PC-3 (cell line): ENCODE results near the gene CBFA2T2. TPM values are rescaled to one million over a fixed set of nuclear protein-coding genes. Genes with fewer than 3 reads are reported as not detected.

ENCODE experiments used
- ATAC-seq: fragments of 200-7000 bp; cut with Tn5 transposase; 2 replicates; pipeline ENCODE4 v1.9.1; 2020; ENCODE audit warnings: mild to moderate bottlenecking, moderate library complexity
- BruUV-seq: library from RNA; stranded (reverse); fragments of 400-500 nt; replicated peaks from 2 replicates; lab custom pipeline; 2021; lab: Mats Ljungman, UMichigan
- CTCF ChIA-PET: fragments of 300-600 bp; sonication (Branson Sonifier 250); formaldehyde crosslinking; loops from one replicate; lab custom pipeline; 2022; ENCODE audit warnings: antibody characterized with exemption; lab: Charles Lee
- POLR2A ChIA-PET: fragments of 300-600 bp; sonication (Branson Sonifier 250); formaldehyde crosslinking; loops from one replicate; lab custom pipeline; 2022; ENCODE audit warnings: antibody characterized with exemption; ENCODE audit not compliant: unreplicated experiment; lab: Charles Lee
- DNase-seq: peaks from one replicate; pipeline ENCODE4 v3.0.0-alpha.2; 2015
- H2AFZ ChIP-seq: fragments of 300-600 bp; sonication (generic); 2 replicates; pipeline ENCODE4 v1.6.0; 2016; ENCODE audit warnings: antibody characterized with exemption, low read length
- H3F3A ChIP-seq: fragments of 300-600 bp; sonication (generic); one replicate; pipeline ENCODE4 v1.6.0; 2017; ENCODE audit warnings: antibody characterized with exemption, low read length, control low read depth, mild to moderate bottlenecking; ENCODE audit not compliant: unreplicated experiment
- H3K27ac ChIP-seq: fragments of 300-600 bp; sonication (generic); 2 replicates; pipeline ENCODE4 v1.5.1; 2016; ENCODE audit warnings: mild to moderate bottlenecking, low read length
- H3K27me3 ChIP-seq: fragments of 300-600 bp; sonication (generic); 2 replicates; pipeline ENCODE4 v1.6.1; 2016; ENCODE audit warnings: low read length, mixed read lengths
- H3K36me3 ChIP-seq: fragments of 300-600 bp; sonication (generic); 2 replicates; pipeline ENCODE4 v1.6.1; 2016; ENCODE audit warnings: low read depth, mixed run types, low read length, mixed read lengths
- H3K4me1 ChIP-seq: fragments of 300-600 bp; sonication (generic); 2 replicates; pipeline ENCODE4 v1.5.1; 2016; ENCODE audit warnings: low read length; ENCODE audit not compliant: insufficient read depth
- H3K4me2 ChIP-seq: fragments of 300-600 bp; sonication (generic); 2 replicates; pipeline ENCODE4 v1.6.0; 2016; ENCODE audit warnings: low read length
- H3K4me3 ChIP-seq: fragments of 300-600 bp; sonication (generic); 2 replicates; pipeline ENCODE4 v1.5.1; 2016; ENCODE audit warnings: mild to moderate bottlenecking, low read length, mixed read lengths
- H3K79me2 ChIP-seq: fragments of 300-600 bp; sonication (generic); 2 replicates; pipeline ENCODE4 v1.6.1; 2017; ENCODE audit warnings: low read length, mixed read lengths
- H3K9ac ChIP-seq: fragments of 300-600 bp; sonication (generic); 2 replicates; pipeline ENCODE4 v1.6.0; 2016; ENCODE audit warnings: mild to moderate bottlenecking, low read length
- H3K9me2 ChIP-seq: fragments of 300-600 bp; sonication (generic); replicated peaks from 2 replicates; pipeline ENCODE4 v1.6.1; 2016; ENCODE audit warnings: mixed run types, low read length, mixed read lengths
- H3K9me3 ChIP-seq: fragments of 300-600 bp; sonication (generic); 2 replicates; pipeline ENCODE4 v1.6.1; 2016; ENCODE audit warnings: low read length, mixed read lengths
- H4K20me1 ChIP-seq: fragments of 300-600 bp; sonication (generic); 2 replicates; pipeline ENCODE4 v1.6.1; 2016; ENCODE audit warnings: low read length, mixed read lengths
- EZH2 ChIP-seq: fragments of 300-600 bp; sonication (generic); IDR thresholded peaks from one replicate; pipeline ENCODE4 v1.6.1; 2017; ENCODE audit warnings: antibody characterized with exemption, mild to moderate bottlenecking, low read length; ENCODE audit not compliant: unreplicated experiment
- EZH2phosphoT487 ChIP-seq: fragments of 300-600 bp; sonication (generic); IDR thresholded peaks from 2 replicates; pipeline ENCODE4 v1.6.1; 2018; ENCODE audit warnings: mild to moderate bottlenecking, antibody characterized with exemption, low read length, borderline replicate concordance
- intact Hi-C: fragments of 100-400 bp; cut with micrococcal nuclease; formaldehyde crosslinking; loops from 2 replicates; pipeline ENCODE4 v1.9.0; 2023
- total RNA-seq: library from RNA; depleted of rRNA; stranded (reverse); fragments of >200 nt; gene quantifications from 2 replicates; pipeline ENCODE4 v1.2.3, GENCODE V29; 2014
- TF ChIP-seq, protein P1 (sequence below): fragments of 300-600 bp; sonication (generic); conservative IDR thresholded peaks from 2 replicates; pipeline ENCODE4 v1.5.1; 2017; ENCODE audit warnings: antibody characterized with exemption, low read depth, mild to moderate bottlenecking, low read length

Gene CBFA2T2
- total RNA-seq, 1 experiment from 2014 or later: 9.7 TPM

DNA sequence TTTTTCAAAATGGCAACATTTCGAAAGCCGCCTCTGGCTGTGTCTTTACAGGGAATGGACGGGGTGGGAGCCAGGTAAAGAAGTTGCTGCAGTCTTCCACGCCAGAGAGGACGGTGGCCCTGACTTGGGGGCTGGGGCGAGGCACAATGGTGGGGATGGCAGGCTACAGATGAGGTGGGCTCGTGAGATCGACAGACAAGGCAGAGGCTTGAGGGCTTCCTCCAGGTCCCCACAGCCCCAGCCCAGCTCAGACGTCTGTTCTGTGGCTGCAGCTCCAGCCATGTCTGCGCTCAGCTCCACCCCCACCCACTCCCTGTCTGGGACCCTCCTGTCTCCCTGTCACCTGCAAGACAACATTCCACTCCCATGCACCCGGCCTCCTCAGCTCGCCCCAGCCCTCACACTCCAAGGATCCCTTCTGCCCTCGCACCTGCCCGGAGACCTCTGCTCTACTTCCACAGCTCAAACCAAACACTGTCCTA lies 164.8 kb downstream of the CBFA2T2 start:
- ChIA-PET POLR2A (interaction anchor here (0.8 kb wide), 1 partner anchor 197 kb away, joined by 3 read pairs; no protein-coding TSS in a partner anchor), CTCF (interaction anchor here (1.2 to 1.8 kb wide), 3 partner anchors 128 to 197 kb away, joined by 4 to 14 read pairs (median 5); no protein-coding TSS in a partner anchor)
- peaks cover 23% of the 10 kb centered on the region for H3K4me1 ChIP-seq
- H3K36me3 ChIP-seq: no peaks in the 10 kb centered on the region; the same call in 1 of the 2 replicates
- H2AFZ ChIP-seq: no peak overlapping the region
- no peak for DNase-seq
- H4K20me1 ChIP-seq: no peaks in the 10 kb centered on the region
- intact Hi-C loops: no loop called here
- H3K79me2 ChIP-seq: no peaks in the 10 kb centered on the region
- no peak for ATAC-seq
- BruUV-seq: no TSS peak
- TF ChIP-seq EZH2phosphoT487: no peak
- no peak for TF ChIP-seq EZH2
- TF ChIP-seq, protein P1, sequence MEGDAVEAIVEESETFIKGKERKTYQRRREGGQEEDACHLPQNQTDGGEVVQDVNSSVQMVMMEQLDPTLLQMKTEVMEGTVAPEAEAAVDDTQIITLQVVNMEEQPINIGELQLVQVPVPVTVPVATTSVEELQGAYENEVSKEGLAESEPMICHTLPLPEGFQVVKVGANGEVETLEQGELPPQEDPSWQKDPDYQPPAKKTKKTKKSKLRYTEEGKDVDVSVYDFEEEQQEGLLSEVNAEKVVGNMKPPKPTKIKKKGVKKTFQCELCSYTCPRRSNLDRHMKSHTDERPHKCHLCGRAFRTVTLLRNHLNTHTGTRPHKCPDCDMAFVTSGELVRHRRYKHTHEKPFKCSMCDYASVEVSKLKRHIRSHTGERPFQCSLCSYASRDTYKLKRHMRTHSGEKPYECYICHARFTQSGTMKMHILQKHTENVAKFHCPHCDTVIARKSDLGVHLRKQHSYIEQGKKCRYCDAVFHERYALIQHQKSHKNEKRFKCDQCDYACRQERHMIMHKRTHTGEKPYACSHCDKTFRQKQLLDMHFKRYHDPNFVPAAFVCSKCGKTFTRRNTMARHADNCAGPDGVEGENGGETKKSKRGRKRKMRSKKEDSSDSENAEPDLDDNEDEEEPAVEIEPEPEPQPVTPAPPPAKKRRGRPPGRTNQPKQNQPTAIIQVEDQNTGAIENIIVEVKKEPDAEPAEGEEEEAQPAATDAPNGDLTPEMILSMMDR: no peak
- no peaks in the 10 kb centered on the region for H3K9me3 ChIP-seq
- no peaks in the 10 kb centered on the region for H3K9me2 ChIP-seq
- H3K27ac ChIP-seq: no peak overlapping the region
- H3F3A ChIP-seq: no peaks in the 10 kb centered on the region
- no peak overlapping the region for H3K4me2 ChIP-seq
- no peaks in the 10 kb centered on the region for H3K27me3 ChIP-seq
- no peak overlapping the region for H3K9ac ChIP-seq
- H3K4me3 ChIP-seq: no peak overlapping the region

DNA sequence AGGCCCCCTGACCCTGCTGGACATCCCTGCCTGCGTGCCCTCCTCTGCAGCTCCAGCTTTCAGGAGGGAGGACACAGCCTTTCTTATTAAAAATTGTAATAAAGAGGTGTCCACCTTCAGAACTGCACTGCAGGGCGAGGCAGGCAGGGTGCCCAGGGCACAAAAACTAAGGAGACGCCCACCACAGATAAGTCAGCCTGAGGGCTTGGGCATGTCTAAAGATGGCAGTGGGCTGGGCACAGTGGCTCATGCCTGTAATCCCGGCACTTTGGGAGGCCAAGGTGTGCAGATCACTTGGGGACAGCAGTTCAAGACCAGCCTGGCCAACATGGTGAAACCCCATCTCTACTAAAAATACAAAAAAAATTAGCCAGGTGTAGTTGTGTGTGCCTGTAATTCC lies 165.3 kb downstream of the CBFA2T2 start:
- Histone ChIP-seq H3K27ac (no peak overlapping the region), H3K79me2 (no peaks in the 10 kb centered on the region), H3K4me1 (peaks cover 23% of the 10 kb centered on the region), H3K36me3 (no peaks in the 10 kb centered on the region; the same call in 1 of the 2 replicates), H3F3A (no peaks in the 10 kb centered on the region), H4K20me1 (no peaks in the 10 kb centered on the region), H3K9me3 (no peaks in the 10 kb centered on the region), H2AFZ (no peak overlapping the region), H3K9me2 (no peaks in the 10 kb centered on the region), H3K4me3 (no peak overlapping the region), H3K4me2 (no peak overlapping the region), H3K9ac (no peak overlapping the region), H3K27me3 (no peaks in the 10 kb centered on the region)
- intact Hi-C loops: no loop called here
- ChIA-PET CTCF (no interaction called here), POLR2A (no interaction called here)
- no TSS peak for BruUV-seq
- TF ChIP-seq EZH2phosphoT487: no peak
- TF ChIP-seq EZH2: no peak
- TF ChIP-seq, protein P1: no peak
- ATAC-seq: no peak
- no peak for DNase-seq

DNA sequence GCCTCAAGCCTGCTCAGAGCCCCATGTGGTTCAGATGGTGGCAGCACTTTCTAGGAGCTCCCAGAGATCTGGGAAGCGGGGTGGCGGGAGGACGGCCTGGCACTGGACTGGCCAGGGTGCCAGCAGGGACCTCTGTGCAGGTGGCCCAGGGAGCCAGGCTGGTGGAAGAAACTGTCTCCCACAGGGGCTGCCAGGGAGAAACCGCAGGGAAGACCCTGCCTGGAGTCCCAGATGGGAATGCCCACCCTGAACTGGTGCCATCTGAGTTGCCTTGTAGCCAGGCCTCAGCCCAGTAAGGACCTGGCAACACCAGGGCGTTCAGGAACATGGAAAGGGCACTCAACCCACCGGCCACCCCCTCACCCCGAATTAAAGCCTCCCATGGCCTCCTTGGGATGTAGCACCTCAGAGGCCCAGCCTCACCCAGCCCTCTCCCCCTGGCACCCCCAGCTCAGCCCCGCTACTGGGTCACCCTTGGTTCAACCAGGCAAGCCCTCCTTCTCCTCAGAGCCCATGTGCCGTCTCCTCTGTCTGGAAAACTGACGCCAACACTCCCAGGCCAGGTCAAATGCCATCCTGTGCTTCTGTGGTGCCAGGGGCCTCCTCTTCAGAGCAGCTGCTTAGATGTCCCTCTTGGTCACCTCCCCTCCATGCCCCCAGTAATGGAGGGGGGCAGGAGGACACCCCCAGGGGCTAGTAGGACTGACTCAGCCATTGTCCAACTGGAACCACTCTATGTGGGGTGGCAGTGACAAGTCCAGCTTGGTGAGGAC lies 166.3 kb downstream of the CBFA2T2 start:
- Histone ChIP-seq H3K9me2 (no peaks in the 10 kb centered on the region), H3K4me2 (no peak overlapping the region), H2AFZ (no peak overlapping the region), H3F3A (no peaks in the 10 kb centered on the region), H3K27me3 (no peaks in the 10 kb centered on the region), H3K27ac (no peak overlapping the region), H4K20me1 (no peaks in the 10 kb centered on the region), H3K79me2 (no peaks in the 10 kb centered on the region), H3K9me3 (no peaks in the 10 kb centered on the region), H3K4me1 (peaks cover 15% of the 10 kb centered on the region), H3K9ac (no peak overlapping the region), H3K4me3 (no peak overlapping the region), H3K36me3 (no peaks in the 10 kb centered on the region; the same call in 1 of the 2 replicates)
- POLR2A ChIA-PET: no interaction called here
- intact Hi-C loops: no loop called here
- ATAC-seq (no peak), DNase-seq (no peak)
- no TSS peak for BruUV-seq
- CTCF ChIA-PET: no interaction called here
- TF ChIP-seq EZH2 (no peak), EZH2phosphoT487 (no peak)
- TF ChIP-seq, protein P1: no peak
